Nucleus accumbens (tissue), 56 donors: ENCODE data around the gene BOLA2.
"Not testable (repeated sequence)": the region's sequence is repeated elsewhere in the genome, so short reads cannot be mapped to it uniquely, and the experiment has no call there.

ENCODE experiments used
- DNase-seq, 56 donors: peaks; one replicate each; lab custom pipeline; 2025; lab: John Stamatoyannopoulos, UW

Gene BOLA2

DNA sequence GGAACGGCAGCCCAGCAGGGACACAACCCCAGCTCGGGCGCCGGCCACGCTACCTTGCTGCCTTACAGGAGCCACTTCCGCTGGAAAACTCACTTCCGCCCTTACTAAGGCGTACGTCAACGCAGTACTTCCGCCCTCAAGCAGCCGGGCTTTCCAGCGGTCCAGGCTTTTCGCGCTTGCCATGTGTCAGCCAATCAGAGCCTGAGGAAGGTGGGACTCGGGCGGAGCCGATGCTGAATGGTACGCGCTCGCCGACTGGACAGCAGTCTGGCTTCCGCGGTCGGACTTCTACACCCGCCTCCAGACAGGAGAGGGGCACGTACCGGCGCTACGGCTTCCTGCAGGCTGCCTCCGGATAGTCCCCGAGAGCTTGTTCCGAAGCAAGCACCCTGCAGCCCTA lies at the start of gene BOLA2, which contains the start of gene SLX1B:
Gene BOLA2 (minus strand): TSS at position 83 of the 400 bp plus-strand sequence. CDS start 98 bp downstream, outside the sequence.
Gene SLX1B (plus strand): TSS at position 265 of the 400 bp plus-strand sequence.
- DNase-seq: not testable (repeated sequence)

GRCh38 chr16:29482276-29482675 lies 28.1 kb upstream of the BOLA2 start:
- not testable (repeated sequence) for DNase-seq

- DNase-seq: not testable (repeated sequence)
These were observed 17.9 kb upstream of the BOLA2 start for GRCh38 chr16:29472065-29472464.

DNA sequence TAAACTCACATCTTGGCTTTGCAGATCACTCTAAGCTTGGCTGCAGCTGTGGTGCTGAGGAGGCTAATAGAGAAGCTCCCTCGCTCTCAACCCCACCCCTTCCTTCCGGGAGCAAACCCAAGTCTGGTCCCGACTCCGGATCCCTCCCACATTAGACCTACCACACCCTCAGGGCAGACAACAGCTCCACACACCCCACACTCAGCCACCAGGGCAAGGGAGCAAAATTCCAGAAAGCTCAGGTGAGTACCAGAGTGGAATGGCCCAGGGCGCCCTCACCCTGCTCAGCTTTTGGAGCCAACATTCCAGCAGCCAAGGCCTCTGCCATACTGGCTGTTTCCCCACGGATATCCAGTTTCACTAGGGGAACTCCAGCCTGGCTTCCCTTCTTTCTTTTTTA lies 15.5 kb upstream of the BOLA2 start:
- DNase-seq: not testable (repeated sequence)

DNA sequence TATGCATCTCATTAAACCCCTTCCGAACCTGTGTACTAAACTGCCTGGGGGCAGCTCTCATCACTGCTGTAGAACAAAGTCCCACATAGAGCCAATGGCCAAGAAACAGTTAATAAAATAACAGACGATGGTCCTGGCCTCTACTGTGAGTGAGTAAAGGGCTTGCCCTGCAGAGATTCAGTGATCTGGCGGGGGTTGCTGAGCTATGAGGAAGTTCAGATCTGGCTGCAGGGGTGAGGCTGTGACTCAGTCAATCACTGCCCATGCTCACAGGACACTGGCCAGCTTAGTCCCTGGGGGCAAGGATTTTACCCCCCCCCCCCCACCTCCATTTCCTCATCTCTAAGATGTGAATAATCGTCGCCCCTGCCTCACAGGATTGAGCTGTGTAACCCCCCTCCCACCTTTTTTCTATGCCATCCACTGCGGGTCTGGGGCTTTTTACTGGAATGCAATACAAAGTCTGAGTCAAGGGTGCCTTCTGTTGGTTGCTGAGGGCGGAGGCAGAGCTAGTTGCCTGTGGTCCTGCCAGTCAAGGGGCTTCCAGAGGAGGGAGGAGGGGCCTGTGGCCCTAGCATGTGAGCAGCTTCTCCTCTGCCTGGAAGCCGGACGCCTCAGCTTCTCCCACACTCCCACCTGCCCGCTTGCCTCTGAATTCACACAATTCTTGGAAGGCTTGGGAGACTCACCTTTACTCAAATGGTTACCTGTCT lies 13.7 kb upstream of the BOLA2 start:
- not testable (repeated sequence) for DNase-seq

GRCh38 chr16:29466904-29467303 lies 12.8 kb upstream of the BOLA2 start:
- DNase-seq: not testable (repeated sequence)

DNA sequence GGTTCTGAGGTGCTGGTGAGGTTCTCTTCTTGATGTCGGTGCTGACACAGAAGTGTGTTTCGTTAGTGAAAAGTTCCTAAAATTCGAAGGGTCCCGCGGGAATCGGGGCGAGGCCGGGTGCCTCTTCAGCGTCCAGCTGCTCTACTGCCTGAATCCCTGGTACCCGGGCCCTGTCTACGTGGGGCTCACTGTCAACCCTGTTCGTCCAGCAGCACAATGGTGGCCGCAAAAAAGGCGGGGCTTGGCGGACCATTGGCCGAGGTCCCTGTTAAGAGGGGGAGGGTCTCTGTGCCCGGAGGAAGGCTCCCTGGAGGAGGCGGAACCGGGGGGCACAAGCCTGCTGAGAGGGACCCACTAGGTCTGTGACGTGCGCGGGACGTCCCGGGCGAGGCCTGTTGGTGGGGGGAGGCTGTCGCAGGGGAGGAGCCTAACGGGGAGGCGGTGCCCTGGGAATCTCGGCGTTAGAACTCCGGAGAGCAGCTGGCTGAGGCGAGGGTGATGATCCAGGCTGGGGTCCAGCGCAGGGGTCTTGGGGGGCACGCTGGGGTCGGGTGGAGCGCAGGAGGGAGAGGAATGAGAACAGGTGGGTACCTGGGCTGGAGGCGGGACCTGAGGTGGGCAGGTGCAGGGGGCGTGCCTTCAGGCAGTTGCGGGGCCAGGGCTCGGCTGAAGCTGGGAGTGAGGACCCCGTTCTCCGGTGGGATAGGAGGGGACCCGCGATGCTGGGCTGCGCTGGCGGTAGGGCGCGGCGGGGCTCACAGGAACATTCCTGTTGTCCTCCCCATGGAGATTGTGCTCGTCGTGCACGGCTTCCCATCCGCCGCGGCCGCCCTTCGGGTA lies 12.1 kb upstream of the BOLA2 start:
- not testable (repeated sequence) for DNase-seq

DNA sequence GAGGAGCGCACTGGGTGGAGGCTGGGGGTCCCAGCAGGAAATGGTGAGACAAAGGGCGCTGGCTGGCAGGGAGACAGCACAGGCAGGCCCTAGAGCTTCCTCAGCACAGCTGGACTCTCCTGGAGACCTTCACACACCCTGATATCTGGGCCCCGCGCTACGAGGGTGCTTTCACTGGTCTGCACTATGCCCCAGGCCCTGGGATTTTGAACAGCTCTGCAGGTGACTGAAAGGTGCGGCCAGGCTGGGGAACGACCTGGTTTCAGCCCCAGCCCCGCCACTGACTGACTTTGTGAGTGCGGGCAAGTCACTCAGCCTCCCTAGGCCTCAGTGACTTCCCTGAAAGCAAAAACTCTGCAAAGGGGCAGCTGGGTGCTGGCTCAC lies 6.5 kb upstream of the BOLA2 start:
- not testable (repeated sequence) for DNase-seq

- not testable (repeated sequence) for DNase-seq
These were observed 5.8 kb upstream of the BOLA2 start, which contains the start of gene SULT1A4 for GRCh38 chr16:29459706-29460646. Gene SULT1A4, plus strand, starts transcription at chr16:29459913. Its CDS starts 1,473 bp downstream, at chr16:29461386.

- not testable (repeated sequence) for DNase-seq
These were observed 3.5 kb upstream of the BOLA2 start for GRCh38 chr16:29457660-29458059.

DNA sequence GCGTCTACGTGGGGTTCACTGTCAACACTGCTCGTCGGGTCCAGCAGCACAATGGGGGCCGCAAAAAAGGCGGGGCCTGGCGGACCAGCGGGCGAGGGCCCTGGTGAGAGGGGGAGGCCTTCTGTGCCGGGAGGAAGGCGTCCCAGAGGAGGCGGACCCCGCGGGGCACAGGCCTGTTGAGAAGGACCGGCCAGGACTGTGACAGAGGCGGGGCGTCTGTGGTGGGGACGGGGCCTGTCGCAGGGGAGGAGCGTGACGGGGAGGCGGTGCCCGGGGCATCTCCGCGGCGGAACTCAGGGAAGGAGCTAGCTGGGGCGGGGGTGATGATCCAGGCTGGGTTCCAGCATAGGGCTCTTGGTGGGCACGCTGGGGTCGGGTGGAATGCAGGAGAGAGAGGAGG lies 677 bp upstream of the BOLA2 start:
- DNase-seq: not testable (repeated sequence)

GRCh38 chr16:29453754-29454153 lies 397 bp downstream of the BOLA2 start:
- DNase-seq: not testable (repeated sequence)

- not testable (repeated sequence) for DNase-seq
These were observed 28.8 kb downstream of the BOLA2 start for GRCh38 chr16:29425390-29425789.

- not testable (repeated sequence) for DNase-seq
These were observed 30.6 kb downstream of the BOLA2 start for GRCh38 chr16:29423587-29423986.

- DNase-seq: peak in 8 of 56 donors; percentile 0 to 30 (median 4)
These were observed 48.9 kb downstream of the BOLA2 start for GRCh38 chr16:29405249-29405648.
